Measurements from ENCODE around the gene ZNF236.

DNA sequence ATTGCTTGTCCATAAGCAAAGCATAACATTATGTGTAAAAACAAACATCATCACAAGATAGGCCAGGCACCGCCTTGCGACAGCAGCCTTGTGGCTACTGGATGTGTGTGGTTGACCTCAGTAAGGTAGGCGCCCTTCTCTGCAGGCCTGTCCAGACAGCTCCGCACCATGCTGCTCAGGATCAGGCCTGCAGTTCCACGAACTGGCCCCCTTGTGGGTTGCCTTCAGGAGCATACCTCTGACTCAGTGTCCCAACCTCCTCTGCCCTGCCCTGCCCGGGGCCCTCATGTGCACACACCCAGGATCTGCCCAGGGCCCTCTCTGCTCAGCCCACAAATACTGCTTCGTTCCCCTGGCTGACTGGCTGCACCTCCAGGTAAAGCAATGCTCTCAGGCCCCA, 16.1 kb upstream of the ZNF236 start:
- TF ChIP-seq POLR2AphosphoS5 (IDR thresholded peaks at IDR 0.05; ENCODE audit: insufficient read depth, low read depth, low read length) (no peak), CTCF (IDR thresholded peaks at IDR 0.05; ENCODE audit: extremely low read depth in 1 of 2, insufficient read depth in 1 of 2, low read depth in 1 of 2, low read length in 2 of 2) (no peak), POLR2A (IDR thresholded peaks at IDR 0.05; ENCODE audit: low read depth, low read length) (no peak), JUN (IDR thresholded peaks at IDR 0.05; ENCODE audit: borderline replicate concordance, insufficient read depth, insufficient read length, low read depth) (no peak), EZH2 (IDR thresholded peaks at IDR 0.05; ENCODE audit: borderline replicate concordance, low read depth, low read length, severe bottlenecking) (no peak), FOS (IDR thresholded peaks at IDR 0.05; ENCODE audit: borderline replicate concordance, insufficient read depth, low read length) (no peak)

Data from endothelial cell of umbilical vein (primary cell).